ENCODE measurements around the gene CLCA4. TPM values are rescaled to one million over a fixed set of nuclear protein-coding genes. Genes with fewer than 3 reads are reported as not detected.

CLCA4 gene
- total and polyA plus RNA-seq, 9 of the 15 experiments (the other 6 are each of a cell fraction or from before 2014, with no cell fraction given) = not detected

DNA sequence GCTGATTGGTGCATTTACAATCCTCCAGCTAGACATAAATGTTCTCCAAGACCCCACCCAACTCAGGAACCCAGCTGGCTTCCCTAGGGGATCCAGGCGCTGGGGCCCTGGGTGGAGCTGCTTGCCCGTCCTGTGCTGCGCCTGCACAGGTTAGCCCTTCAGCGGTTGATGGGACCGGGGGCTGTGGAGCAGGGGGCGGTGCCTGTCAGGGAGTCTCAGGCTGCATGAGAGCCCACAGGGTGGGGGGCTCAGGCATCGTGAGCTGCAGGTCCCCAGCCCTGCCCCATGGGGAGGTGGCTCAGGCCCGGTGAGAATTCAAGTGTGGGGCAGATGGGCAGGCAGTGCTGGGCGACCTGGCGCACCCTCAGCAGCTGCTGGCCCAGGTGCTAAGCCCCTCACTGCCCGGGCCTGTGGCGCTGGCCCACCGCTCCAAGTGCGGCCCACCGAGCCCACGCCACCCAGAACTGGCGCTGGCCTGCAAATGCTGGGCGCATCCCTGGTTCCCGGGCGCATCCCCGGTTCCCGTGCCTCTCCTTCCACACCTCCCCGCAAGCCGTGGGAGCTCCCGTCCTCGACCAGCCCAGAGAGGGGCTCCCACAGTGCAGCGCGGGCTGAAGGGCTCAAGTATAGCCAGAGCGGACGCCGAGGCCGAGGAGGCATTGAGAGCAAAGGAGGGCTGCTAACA is 23.1 kb upstream of the CLCA4 start:
- Histone ChIP-seq H3K9ac (ENCODE audit: insufficient read depth in 1 of 2, low read depth in 2 of 2, low read length in 2 of 2) (no peak overlapping the region), H3K27me3 (ENCODE audit: control insufficient read depth in 2 of 2, insufficient read depth in 2 of 2, low read length in 2 of 2) (no peaks in the 10 kb centered on the region), H3K36me3 (ENCODE audit: control insufficient read depth, insufficient read depth, low read length) (no peaks in the 10 kb centered on the region), H3K9me3 (replicated peaks; ENCODE audit: control insufficient read depth, insufficient read depth, low read depth, low read length) (no peaks in the 10 kb centered on the region; the same call in 1 of the 2 replicates), H3K4me1 (replicated peaks in 1 of 2; ENCODE audit: control insufficient read depth in 2 of 2, insufficient read depth in 2 of 2, low read length in 2 of 2) (no peaks in the 10 kb centered on the region), H3K4me3 (no peak overlapping the region), H4K20me1 (replicated peaks; ENCODE audit: control insufficient read depth, insufficient read depth, low read length) (no peaks in the 10 kb centered on the region), H3K4me2 (ENCODE audit: insufficient read depth, low read length) (no peak overlapping the region), H3K27ac (ENCODE audit: extremely low read depth, low read depth, low read length) (no peak overlapping the region), H3K79me2 (ENCODE audit: control insufficient read depth, insufficient read depth, low read length) (no peaks in the 10 kb centered on the region), H2AFZ (ENCODE audit: low read depth, low read length) (no peak overlapping the region), H3K9me1 (ENCODE audit: control insufficient read depth, insufficient read depth, low read length) (no peaks in the 10 kb centered on the region)
- 5% methylated on average over 21 of the region's 32 CpGs for WGBS (ENCODE audit: insufficient coverage, low coverage, missing lambda C conversion rate)
- intact Hi-C loops (cut with micrococcal nuclease) = no loop called here
- ATAC-seq (no peak), DNase-seq (ENCODE audit: extremely low read depth in 1 of 4, low spot score in 3 of 4) (no peak), FAIRE-seq (no peak)
- in situ Hi-C loops (cut with MboI) = no loop called here
- CTCF ChIA-PET (ENCODE audit: low intra/inter-chr PET ratio) = no interaction called here
- POLR2A ChIA-PET = interaction anchor here (0.6 kb wide), 1 partner anchor 525 kb away, joined by 3 read pairs; no protein-coding TSS in a partner anchor
- BruUV-seq (replicated peaks) = no TSS peak
- TF ChIP-seq ZNF224 (CRISPR knock-in tag; IDR thresholded peaks at IDR 0.05) (no peak), TEAD2 (tag; IDR thresholded peaks at IDR 0.05) (no peak)
- TF ChIP-seq, protein P1, sequence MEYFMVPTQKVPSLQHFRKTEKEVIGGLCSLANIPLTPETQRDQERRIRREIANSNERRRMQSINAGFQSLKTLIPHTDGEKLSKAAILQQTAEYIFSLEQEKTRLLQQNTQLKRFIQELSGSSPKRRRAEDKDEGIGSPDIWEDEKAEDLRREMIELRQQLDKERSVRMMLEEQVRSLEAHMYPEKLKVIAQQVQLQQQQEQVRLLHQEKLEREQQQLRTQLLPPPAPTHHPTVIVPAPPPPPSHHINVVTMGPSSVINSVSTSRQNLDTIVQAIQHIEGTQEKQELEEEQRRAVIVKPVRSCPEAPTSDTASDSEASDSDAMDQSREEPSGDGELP (CRISPR knock-in tag; IDR thresholded peaks at IDR 0.05; ENCODE audit: borderline replicate concordance) = no peak

DNA sequence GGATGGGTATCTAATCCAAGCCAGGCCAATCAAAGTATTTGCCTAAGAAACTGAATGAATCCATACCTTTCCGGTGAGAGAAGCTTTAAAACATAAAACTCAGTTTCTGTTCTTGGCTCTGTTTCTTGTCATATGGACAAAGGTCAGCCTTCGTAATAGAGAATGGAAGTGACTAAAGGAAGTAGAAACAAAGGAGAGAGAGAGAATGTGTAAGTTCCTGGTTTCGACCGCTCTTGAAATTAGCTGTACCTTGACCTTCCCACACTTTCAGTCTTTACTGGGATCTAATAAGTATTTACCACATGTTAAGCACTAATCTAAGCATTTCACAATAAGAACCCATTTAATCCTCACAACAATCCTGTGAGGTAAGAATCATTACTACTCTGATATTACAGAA is 19.6 kb upstream of the CLCA4 start:
- no peak for FAIRE-seq
- Histone ChIP-seq H2AFZ (ENCODE audit: low read depth, low read length) (no peak overlapping the region), H3K9me1 (ENCODE audit: control insufficient read depth, insufficient read depth, low read length) (no peaks in the 10 kb centered on the region), H3K9me3 (replicated peaks; ENCODE audit: control insufficient read depth, insufficient read depth, low read depth, low read length) (no peaks in the 10 kb centered on the region; the same call in 1 of the 2 replicates), H3K4me1 (replicated peaks in 1 of 2; ENCODE audit: control insufficient read depth in 2 of 2, insufficient read depth in 2 of 2, low read length in 2 of 2) (no peaks in the 10 kb centered on the region), H3K4me3 (no peak overlapping the region), H3K9ac (ENCODE audit: insufficient read depth in 1 of 2, low read depth in 2 of 2, low read length in 2 of 2) (no peak overlapping the region), H3K27ac (ENCODE audit: extremely low read depth, low read depth, low read length) (no peak overlapping the region), H3K79me2 (ENCODE audit: control insufficient read depth, insufficient read depth, low read length) (no peaks in the 10 kb centered on the region), H4K20me1 (replicated peaks; ENCODE audit: control insufficient read depth, insufficient read depth, low read length) (no peaks in the 10 kb centered on the region), H3K36me3 (ENCODE audit: control insufficient read depth, insufficient read depth, low read length) (no peaks in the 10 kb centered on the region), H3K4me2 (ENCODE audit: insufficient read depth, low read length) (no peak overlapping the region), H3K27me3 (ENCODE audit: control insufficient read depth in 2 of 2, insufficient read depth in 2 of 2, low read length in 2 of 2) (no peaks in the 10 kb centered on the region)
- POLR2A ChIA-PET = no interaction called here
- BruUV-seq (replicated peaks) = no TSS peak
- DNase-seq (ENCODE audit: extremely low read depth in 1 of 4, low spot score in 3 of 4) = no peak
- in situ Hi-C loops (cut with MboI) = no loop called here
- no peak for ATAC-seq
- WGBS (ENCODE audit: insufficient coverage, low coverage, missing lambda C conversion rate) = 0% methylated on average over 4 of the region's 4 CpGs
- intact Hi-C loops (cut with micrococcal nuclease) = no loop called here
- CTCF ChIA-PET (ENCODE audit: low intra/inter-chr PET ratio) = interaction anchor here (0.6 kb wide), 1 partner anchor 1161 kb away, joined by 3 read pairs; no protein-coding TSS in a partner anchor
- TF ChIP-seq, protein P2, sequence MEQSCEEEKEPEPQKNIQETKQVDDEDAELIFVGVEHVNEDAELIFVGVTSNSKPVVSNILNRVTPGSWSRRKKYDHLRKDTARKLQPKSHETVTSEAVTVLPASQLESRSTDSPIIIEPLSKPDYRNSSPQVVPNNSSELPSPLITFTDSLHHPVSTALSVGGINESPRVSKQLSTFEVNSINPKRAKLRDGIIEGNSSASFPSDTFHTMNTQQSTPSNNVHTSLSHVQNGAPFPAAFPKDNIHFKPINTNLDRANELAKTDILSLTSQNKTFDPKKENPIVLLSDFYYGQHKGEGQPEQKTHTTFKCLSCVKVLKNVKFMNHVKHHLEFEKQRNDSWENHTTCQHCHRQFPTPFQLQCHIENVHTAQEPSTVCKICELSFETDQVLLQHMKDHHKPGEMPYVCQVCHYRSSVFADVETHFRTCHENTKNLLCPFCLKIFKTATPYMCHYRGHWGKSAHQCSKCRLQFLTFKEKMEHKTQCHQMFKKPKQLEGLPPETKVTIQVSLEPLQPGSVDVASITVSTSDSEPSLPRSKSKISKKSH (CRISPR knock-in tag; IDR thresholded peaks at IDR 0.05) = no peak
- TF ChIP-seq ZNF263 (CRISPR knock-in tag; IDR thresholded peaks at IDR 0.05; ENCODE audit: borderline replicate concordance) (no peak), ZBTB7A (IDR thresholded peaks at IDR 0.05; ENCODE audit: borderline replicate concordance, control insufficient read depth, low read depth, low read length) (no peak), SNRNP70 (optimal IDR thresholded peaks at IDR 0.05; ENCODE audit: low read depth, low read length) (no peak), PCBP2 (IDR thresholded peaks at IDR 0.05; ENCODE audit: low read depth, low read length, poor library complexity, severe bottlenecking) (no peak), SP1 (CRISPR knock-in tag; IDR thresholded peaks at IDR 0.05) (no peak)

Measured in K562 (cell line).